Measurements from ENCODE around the gene CD70.
"Not testable (repeated sequence)": the region's sequence is repeated elsewhere in the genome, so short reads cannot be mapped to it uniquely, and the experiment has no call there.

The CD70 gene

DNA sequence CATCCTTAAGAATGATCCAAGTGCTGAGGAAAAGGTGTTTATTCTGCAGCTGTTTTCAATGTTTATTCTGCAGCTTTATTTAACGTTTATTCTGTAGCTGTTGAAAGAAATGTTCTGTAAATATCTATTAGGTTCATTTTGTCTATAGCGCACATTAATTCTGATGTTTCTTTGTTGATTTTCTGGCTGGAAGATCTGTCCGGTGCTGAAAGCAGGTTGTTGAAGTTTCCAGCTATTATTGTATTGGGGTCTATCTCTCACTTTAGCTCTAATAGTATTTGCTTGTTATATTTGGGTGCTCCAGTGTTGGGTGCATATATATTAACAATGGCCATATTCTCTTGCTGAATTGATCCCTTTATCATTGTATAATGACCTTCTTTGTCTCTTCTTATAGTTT, 20.2 kb downstream of the CD70 start:
- no peak for DNase-seq (ENCODE audit: low read depth)

- DNase-seq (ENCODE audit: low read depth), result no peak
Observed at GRCh38 chr19:6568816-6569215, 22.1 kb downstream of the CD70 start.

GRCh38 chr19:6568010-6568526, 22.9 kb downstream of the CD70 start:
- no peak for DNase-seq (ENCODE audit: low read depth)

- DNase-seq (ENCODE audit: low read depth), result not testable (repeated sequence)
Observed at GRCh38 chr19:6566727-6567126, 24.2 kb downstream of the CD70 start.

DNA sequence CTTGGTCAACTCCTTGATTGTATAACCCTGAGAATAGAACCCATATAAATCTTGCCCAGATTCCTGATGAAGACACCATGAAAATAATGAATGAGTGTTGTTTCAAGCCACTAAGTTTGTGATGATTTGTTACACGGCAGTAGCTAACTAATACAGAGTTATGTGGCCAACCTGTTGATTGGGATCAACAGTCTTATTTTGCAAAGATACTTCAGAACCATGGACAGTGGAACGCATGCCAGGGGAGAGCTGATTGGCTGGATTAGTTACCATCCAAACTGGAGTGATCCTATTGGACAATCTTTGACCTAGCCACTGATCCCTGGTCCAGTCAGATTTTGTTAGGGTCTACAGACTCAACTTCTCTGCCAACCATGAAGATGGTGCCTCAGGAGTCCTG, 26.6 kb downstream of the CD70 start:
- no peak for DNase-seq (ENCODE audit: low read depth)

GRCh38 chr19:6562437-6562836, 28.5 kb downstream of the CD70 start:
- DNase-seq (ENCODE audit: low read depth), result not testable (repeated sequence)

- no peak for DNase-seq (ENCODE audit: low read depth)
Observed at GRCh38 chr19:6556480-6557195, 34.3 kb downstream of the CD70 start.

DNA sequence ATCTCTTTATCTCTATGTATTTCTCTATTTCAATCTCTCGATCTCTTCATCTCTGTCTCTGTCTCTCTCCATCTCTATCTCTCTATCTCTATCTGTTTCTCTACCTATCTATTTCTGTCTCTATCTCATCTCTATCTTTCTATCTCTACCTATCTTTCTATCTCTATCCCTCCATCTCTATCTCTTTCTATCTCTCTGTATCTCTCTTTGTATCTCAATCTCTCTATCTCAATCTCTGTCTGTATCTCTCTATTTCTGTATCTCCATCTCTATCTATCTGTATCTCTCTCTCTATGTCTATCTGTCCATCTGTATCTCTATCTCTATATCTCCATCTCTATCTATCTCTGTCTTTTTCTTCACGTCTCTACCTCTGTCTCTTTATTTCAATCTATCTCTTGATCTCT, 34.9 kb downstream of the CD70 start:
- DNase-seq (ENCODE audit: low read depth), result no peak

DNA sequence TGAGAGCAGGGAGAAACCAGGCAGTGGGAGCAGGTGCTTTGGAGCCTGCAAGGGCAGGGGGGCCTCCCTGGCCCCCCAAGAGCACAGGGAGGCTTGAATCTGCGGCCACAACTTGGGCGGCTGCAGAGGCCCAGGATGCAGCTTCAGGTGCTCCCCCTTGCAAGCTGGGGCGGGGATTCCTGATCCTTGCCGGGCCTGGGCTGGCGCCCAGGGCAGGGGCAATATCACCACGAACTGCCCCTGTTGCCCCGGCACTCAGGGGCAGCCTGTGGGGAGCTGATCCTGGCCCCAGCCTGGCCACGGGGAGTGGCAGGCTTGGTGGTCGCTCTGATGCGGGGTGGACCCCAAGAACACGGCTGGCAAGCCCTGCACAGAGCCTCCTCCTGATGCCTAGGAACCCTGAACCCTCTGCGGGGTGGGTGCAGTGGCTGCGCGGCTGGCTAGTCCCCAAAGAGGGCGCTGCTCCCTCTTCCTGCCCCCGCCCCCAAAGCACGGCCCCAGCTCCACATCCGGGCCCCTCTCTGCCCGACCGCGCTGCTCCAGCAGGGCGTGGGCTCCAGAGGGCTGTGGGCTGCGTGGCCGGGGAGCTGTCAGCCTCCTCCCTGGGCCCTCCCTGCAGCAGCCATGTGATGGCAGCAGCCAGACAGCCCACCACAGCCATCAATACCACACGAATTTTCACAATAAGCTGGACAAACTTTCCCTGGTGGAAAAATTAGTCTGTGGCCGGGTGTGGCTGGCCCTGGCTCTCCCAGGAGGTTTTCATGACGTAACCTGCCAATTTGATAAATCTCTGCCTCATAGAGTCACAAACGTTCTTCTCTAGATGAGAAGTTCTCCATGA, 39.1 kb downstream of the CD70 start:
- no peak for DNase-seq (ENCODE audit: low read depth)

DNA sequence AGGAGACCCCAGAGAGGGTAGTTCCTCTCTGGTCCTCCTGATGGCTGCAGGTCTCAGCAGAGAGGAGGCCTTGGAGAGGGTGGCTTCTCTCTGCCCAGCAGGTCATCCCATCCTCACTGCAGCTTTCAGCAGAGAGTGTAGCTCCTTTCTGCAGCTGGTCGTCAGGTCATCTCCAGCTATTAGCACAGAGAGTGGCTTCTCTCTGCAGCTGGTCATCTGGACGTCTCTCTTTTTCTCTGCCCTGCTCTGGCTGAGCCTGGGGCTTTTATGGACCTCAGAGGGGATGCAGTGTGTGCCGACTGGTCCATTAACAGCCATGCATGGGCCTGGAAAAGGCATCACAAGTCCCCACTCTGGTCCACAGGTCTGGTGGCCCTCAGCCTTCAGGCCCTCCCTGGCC, 39.9 kb downstream of the CD70 start:
- no peak for DNase-seq (ENCODE audit: low read depth)

GRCh38 chr19:6550679-6551078, 40.3 kb downstream of the CD70 start:
- DNase-seq (ENCODE audit: low read depth), result not testable (repeated sequence)

GRCh38 chr19:6543866-6544347, 47.0 kb downstream of the CD70 start:
- no peak for DNase-seq (ENCODE audit: low read depth)

GRCh38 chr19:6540918-6541689, 49.8 kb downstream of the CD70 start:
- DNase-seq (ENCODE audit: low read depth), result no peak

GRCh38 chr19:6539514-6539913, 51.4 kb downstream of the CD70 start:
- DNase-seq (ENCODE audit: low read depth), result no peak
